ENCODE data around the gene FKBP3. TPM values are rescaled to one million over a fixed set of nuclear protein-coding genes. Genes with fewer than 3 reads are reported as not detected.

FKBP3 gene
- polyA plus RNA-seq, 1 donor (not counting 4 experiments of a cell fraction or from before 2014, with no cell fraction given): 98.8 TPM

- TF ChIP-seq EZH2 (IDR thresholded peaks at IDR 0.05; ENCODE audit: low read length) (no peak), CTCF (optimal IDR thresholded peaks at IDR 0.05 in 1 of 3, IDR thresholded peaks at IDR 0.05 in 1 of 3, conservative IDR thresholded peaks at IDR 0.05 in 1 of 3; ENCODE audit: extremely low read depth in 1 of 3, insufficient read depth in 2 of 3, low read length in 3 of 3) (no peak)
- Histone ChIP-seq H3K9me1 (ENCODE audit: control insufficient read depth, extremely low read depth, insufficient read depth, low read length) (no peaks in the 10 kb centered on the region), H3K4me3 (ENCODE audit: control insufficient read depth in 2 of 3, extremely low read depth in 1 of 3, insufficient read depth in 2 of 3, low read depth in 1 of 3, low read length in 3 of 3) (no peak overlapping the region), H4K20me1 (ENCODE audit: control insufficient read depth, extremely low read depth, insufficient read depth, low read length) (no peaks in the 10 kb centered on the region), H3K9me3 (ENCODE audit: control insufficient read depth, low read depth, low read length) (no peaks in the 10 kb centered on the region), H3K79me2 (ENCODE audit: control insufficient read depth, insufficient read depth, low read length) (no peaks in the 10 kb centered on the region), H2AFZ (ENCODE audit: control insufficient read depth, low read length) (no peak overlapping the region), H3K9ac (ENCODE audit: control insufficient read depth, extremely low read depth, insufficient read depth, low read length) (no peak overlapping the region), H3K27me3 (ENCODE audit: control insufficient read depth, extremely low read depth, insufficient read depth, low read length) (no peaks in the 10 kb centered on the region), H3K36me3 (ENCODE audit: control insufficient read depth in 2 of 2, extremely low read depth in 1 of 2, insufficient read depth in 2 of 2, low read length in 2 of 2) (peaks cover 15 to 33% of the 10 kb centered on the region in 2 experiments), H3K27ac (ENCODE audit: control insufficient read depth, insufficient read depth, low read length) (no peak overlapping the region), H3K4me1 (ENCODE audit: control insufficient read depth, extremely low read depth, insufficient read depth, low read length) (peaks cover 4% of the 10 kb centered on the region), H3K4me2 (ENCODE audit: control insufficient read depth, extremely low read depth, insufficient read depth, low read depth, low read length) (no peak overlapping the region)
- dilution Hi-C loops (cut with MboI; ENCODE audit: extremely low pct_ligation_motif_present, low sequenced_read_pairs): no loop called here
- DNase-seq (ENCODE audit: low read depth, low spot score): no peak
- no peak for FAIRE-seq
Observed at GRCh38 chr14:45114327-45114726, 20.0 kb downstream of the FKBP3 start.

GRCh38 chr14:45112896-45113781 is 21.1 kb downstream of the FKBP3 start:
- dilution Hi-C loops (cut with MboI; ENCODE audit: extremely low pct_ligation_motif_present, low sequenced_read_pairs): no loop called here

More at GRCh38 chr14:45112896-45113781, 21.1 kb downstream of the FKBP3 start:
- Histone ChIP-seq H3K4me1 (ENCODE audit: control insufficient read depth, extremely low read depth, insufficient read depth, low read length) (peaks cover 4% of the 10 kb centered on the region), H3K9me1 (ENCODE audit: control insufficient read depth, extremely low read depth, insufficient read depth, low read length) (no peaks in the 10 kb centered on the region), H3K4me3 (ENCODE audit: control insufficient read depth in 2 of 3, extremely low read depth in 1 of 3, insufficient read depth in 2 of 3, low read depth in 1 of 3, low read length in 3 of 3) (no peak overlapping the region), H3K79me2 (ENCODE audit: control insufficient read depth, insufficient read depth, low read length) (no peaks in the 10 kb centered on the region), H3K4me2 (ENCODE audit: control insufficient read depth, extremely low read depth, insufficient read depth, low read depth, low read length) (no peak overlapping the region), H3K36me3 (ENCODE audit: control insufficient read depth in 2 of 2, extremely low read depth in 1 of 2, insufficient read depth in 2 of 2, low read length in 2 of 2) (peaks cover 15 to 28% of the 10 kb centered on the region in 2 experiments), H3K27me3 (ENCODE audit: control insufficient read depth, extremely low read depth, insufficient read depth, low read length) (no peaks in the 10 kb centered on the region), H3K9ac (ENCODE audit: control insufficient read depth, extremely low read depth, insufficient read depth, low read length) (no peak overlapping the region), H3K9me3 (ENCODE audit: control insufficient read depth, low read depth, low read length) (no peaks in the 10 kb centered on the region), H4K20me1 (ENCODE audit: control insufficient read depth, extremely low read depth, insufficient read depth, low read length) (no peaks in the 10 kb centered on the region), H3K27ac (ENCODE audit: control insufficient read depth, insufficient read depth, low read length) (no peak overlapping the region), H2AFZ (ENCODE audit: control insufficient read depth, low read length) (no peak overlapping the region)
- TF ChIP-seq EZH2 (IDR thresholded peaks at IDR 0.05; ENCODE audit: low read length) (no peak), CTCF (optimal IDR thresholded peaks at IDR 0.05 in 1 of 3, IDR thresholded peaks at IDR 0.05 in 1 of 3, conservative IDR thresholded peaks at IDR 0.05 in 1 of 3; ENCODE audit: extremely low read depth in 1 of 3, insufficient read depth in 2 of 3, low read length in 3 of 3) (no peak)
- no peak for FAIRE-seq
- DNase-seq (ENCODE audit: low read depth, low spot score): no peak

Data from keratinocyte (primary cell).